NB4 (cell line): ENCODE results near the gene PCYT1A.

Experiments used
- DNase-seq: peaks from one replicate; pipeline ENCODE4 v3.0.0; 2010; ENCODE audit warnings: low read depth
- H3K4me3 ChIP-seq: one replicate; pipeline ENCODE4 v1.5.1; 2011; ENCODE audit warnings: mild to moderate bottlenecking, low read depth, low read length, moderate library complexity
- CTCF ChIP-seq: IDR thresholded peaks from one replicate; pipeline ENCODE4 v1.5.1; 2012; ENCODE audit warnings: low read depth, low read length
- MAX ChIP-seq: IDR thresholded peaks from 2 replicates; pipeline ENCODE4 v1.6.1; 2011; ENCODE audit warnings: low read depth, low read length
- MYC ChIP-seq: IDR thresholded peaks from 2 replicates; pipeline ENCODE4 v1.6.1; 2011; ENCODE audit warnings: low read depth, low read length
- POLR2A ChIP-seq: IDR thresholded peaks from 2 replicates; pipeline ENCODE4 v1.6.1; 2011; ENCODE audit warnings: mild to moderate bottlenecking; ENCODE audit not compliant: insufficient read length; ENCODE audit errors: extremely low read depth

PCYT1A gene

GRCh38 chr3:196225763-196226364 lies 61.7 kb downstream of the PCYT1A start:
- DNase-seq, result no peak
- no peak for TF ChIP-seq CTCF
- TF ChIP-seq MYC, result no peak
- no peak overlapping the region for H3K4me3 ChIP-seq

- no peak for TF ChIP-seq CTCF
- no peak for TF ChIP-seq POLR2A
- no peak for TF ChIP-seq MYC
- no peak for TF ChIP-seq MAX
- DNase-seq, result no peak
- no peak overlapping the region for H3K4me3 ChIP-seq
Measured at GRCh38 chr3:196225086-196225485, 62.4 kb downstream of the PCYT1A start.

GRCh38 chr3:196222876-196223595 lies 64.5 kb downstream of the PCYT1A start:
- H3K4me3 ChIP-seq, result no peak overlapping the region
- TF ChIP-seq CTCF (no peak), MAX (no peak), MYC (no peak)
- DNase-seq, result no peak

GRCh38 chr3:196220991-196221390 lies 66.5 kb downstream of the PCYT1A start:
- H3K4me3 ChIP-seq, result peak overlapping the region; percentile 58
- TF ChIP-seq CTCF (no peak), POLR2A (no peak)
- DNase-seq, result peak; percentile 77

GRCh38 chr3:196220587-196220986 lies 66.9 kb downstream of the PCYT1A start:
- no peak for TF ChIP-seq POLR2A
- TF ChIP-seq MYC, result no peak
- no peak for TF ChIP-seq MAX
- no peak for TF ChIP-seq CTCF
- peak; percentile 83 for DNase-seq
- H3K4me3 ChIP-seq, result peak overlapping the region; percentile 58

- peak overlapping the region; percentile 58 for H3K4me3 ChIP-seq
- DNase-seq, result no peak
- TF ChIP-seq CTCF, result no peak
- no peak for TF ChIP-seq MYC
Measured at GRCh38 chr3:196219970-196220311, 67.6 kb downstream of the PCYT1A start.
